K562 (cell line): ENCODE data around the gene ZNF438. TPM values are rescaled to one million over a fixed set of nuclear protein-coding genes. Genes with fewer than 3 reads are reported as not detected.

Source experiments
- ATAC-seq: fragments of 200-7000 bp; cut with Tn5 transposase; 3 replicates; pipeline ENCODE4 v1.9.1; 2020; ENCODE audit warnings: moderate library complexity
- BruUV-seq: library from RNA; stranded (reverse); fragments of 400-500 nt; replicated peaks from 2 replicates; lab custom pipeline; 2021; lab: Mats Ljungman, UMichigan
- CTCF ChIA-PET: fragments of 300-600 bp; formaldehyde crosslinking; extraction: SDS; loops from one replicate; lab custom pipeline; 2021; ENCODE audit warnings: low intra/inter-chr PET ratio; lab: Yijun Ruan, JAX
- POLR2A ChIA-PET: fragments of 300-600, 350-650 bp; sonication (Branson Sonifier 250); formaldehyde crosslinking; extraction: SDS; loops from one replicate; lab custom pipeline; 2021; ENCODE audit warnings: antibody characterized with exemption, inconsistent platforms; lab: Yijun Ruan, JAX
- DNase-seq, 4 experiments: peaks; one replicate each; pipeline versions ENCODE4 v3.0.0 to v3.0.0-alpha.2; 2011 to 2018; ENCODE audit warnings: low spot score in 3 of 4, mixed read lengths in 3 of 4; ENCODE audit errors: extremely low read depth in 1 of 4
- FAIRE-seq: peaks from 2 replicates; lab custom pipeline; 2011; peaks lifted over from hg19 to GRCh38; lab: Jason Lieb, UNC
- H2AFZ ChIP-seq: 2 replicates; pipeline ENCODE4 v1.6.0; 2011; ENCODE audit warnings: low read depth, low read length, control low read depth, inconsistent platforms
- H3K27ac ChIP-seq: fragments of 200-600 bp; 3 replicates; pipeline ENCODE4 v1.8.0; 2011; ENCODE audit warnings: low read depth, mild to moderate bottlenecking, control low read depth, inconsistent platforms, low read length, moderate library complexity, mixed read lengths; ENCODE audit errors: extremely low read depth
- H3K27me3 ChIP-seq, 2 experiments: fragments of 300-600 bp in 1 of 2; 2 replicates in 1 of 2; 3 replicates in 1 of 2; pipeline versions ENCODE4 v1.6.0 to v1.8.0; 2011; ENCODE audit warnings: inconsistent platforms in 2 of 2, low read length in 2 of 2, mild to moderate bottlenecking in 1 of 2, mixed read lengths in 1 of 2, moderate library complexity in 1 of 2; ENCODE audit not compliant: control insufficient read depth in 2 of 2, insufficient read depth in 2 of 2
- H3K36me3 ChIP-seq: fragments of 300-600 bp; 3 replicates; pipeline ENCODE4 v1.8.0; 2011; ENCODE audit warnings: mild to moderate bottlenecking, low read length, inconsistent platforms; ENCODE audit not compliant: control insufficient read depth, insufficient read depth
- H3K4me1 ChIP-seq, 2 experiments: fragments of 200-600 bp in 1 of 2; replicated peaks in 1 of 2; 2 replicates in 1 of 2; 3 replicates in 1 of 2; pipeline versions ENCODE4 v1.5.1 to v1.8.0; 2011; ENCODE audit warnings: inconsistent platforms in 2 of 2, low read length in 2 of 2, mild to moderate bottlenecking in 1 of 2, mixed read lengths in 1 of 2, moderate library complexity in 1 of 2; ENCODE audit not compliant: control insufficient read depth in 2 of 2, insufficient read depth in 2 of 2
- H3K4me2 ChIP-seq: 2 replicates; pipeline ENCODE4 v1.6.1; 2011; ENCODE audit warnings: low read length, control low read depth, inconsistent platforms, mixed read lengths; ENCODE audit not compliant: insufficient read depth
- H3K4me3 ChIP-seq: fragments of 200-600 bp; sonication (generic), shearing (Covaris generic); 2 replicates; pipeline ENCODE4 v1.5.1; 2016; ENCODE audit warnings: control low read depth, inconsistent platforms
- H3K79me2 ChIP-seq: fragments of 200-600 bp; 3 replicates; pipeline ENCODE4 v1.8.0; 2011; ENCODE audit warnings: low read length, inconsistent platforms; ENCODE audit not compliant: control insufficient read depth, insufficient read depth
- H3K9ac ChIP-seq, 2 experiments: 2 replicates each; pipeline versions ENCODE4 v1.6.0 to v1.6.1; 2011; ENCODE audit warnings: low read depth in 2 of 2, low read length in 2 of 2, control low read depth in 1 of 2, inconsistent platforms in 1 of 2, mild to moderate bottlenecking in 1 of 2, mixed read lengths in 1 of 2; ENCODE audit not compliant: insufficient read depth in 1 of 2
- H3K9me1 ChIP-seq: one replicate; pipeline ENCODE4 v1.6.0; 2011; ENCODE audit warnings: inconsistent platforms, mild to moderate bottlenecking, low read length, moderate library complexity; ENCODE audit not compliant: control insufficient read depth, insufficient read depth
- H3K9me3 ChIP-seq: replicated peaks from 2 replicates; pipeline ENCODE4 v1.5.1; 2011; ENCODE audit warnings: low read depth, low read length, inconsistent platforms; ENCODE audit not compliant: control insufficient read depth, insufficient read depth
- H4K20me1 ChIP-seq: replicated peaks from 2 replicates; pipeline ENCODE4 v1.6.1; 2011; ENCODE audit warnings: low read length, inconsistent platforms, mixed read lengths; ENCODE audit not compliant: control insufficient read depth, insufficient read depth
- ATF1 ChIP-seq, 2 experiments: fragments of 450-650 bp in 1 of 2; IDR thresholded peaks; 2 replicates each; pipeline ENCODE4 v1.6.1; 2016; ENCODE audit warnings: missing compliant biosample characterization in 1 of 2, missing genetic modification characterization in 1 of 2
- JUND ChIP-seq, 2 experiments: IDR thresholded peaks; 2 replicates in 1 of 2; 3 replicates in 1 of 2; pipeline ENCODE4 v1.6.1; 2011; ENCODE audit warnings: borderline replicate concordance in 2 of 2, low read depth in 2 of 2, low read length in 2 of 2, improper control_type of control experiment in 1 of 2, missing biosample characterization in 1 of 2, missing genetic modification characterization in 1 of 2, missing genetic modification reagents in 1 of 2
- MECOM ChIP-seq: fragments of 250-450 bp; sonication (Bioruptor Pico); IDR thresholded peaks from 2 replicates; pipeline ENCODE4 v1.8.0; 2022; ENCODE audit warnings: inconsistent platforms
- MTA2 ChIP-seq: fragments of 450-650 bp; IDR thresholded peaks from 2 replicates; pipeline ENCODE4 v1.6.1; 2016; ENCODE audit warnings: low read depth
- PCBP1 ChIP-seq: fragments of 200-400 bp; formaldehyde crosslinking; IDR thresholded peaks from 2 replicates; pipeline ENCODE4 v1.6.1; 2018; ENCODE audit warnings: mild to moderate bottlenecking, low read depth, low read length; ENCODE audit not compliant: poor library complexity, severe bottlenecking
- RBM39 ChIP-seq: fragments of 200-400 bp; formaldehyde crosslinking; optimal IDR thresholded peaks from 2 replicates; pipeline ENCODE3; 2018; ENCODE audit warnings: low read depth, low read length
- REST ChIP-seq, 2 experiments: fragments of 450-650 bp; formaldehyde crosslinking in 1 of 2; IDR thresholded peaks; 2 replicates each; pipeline versions ENCODE4 v1.4.0 to v1.6.1; 2014 to 2020; ENCODE audit warnings: mild to moderate bottlenecking in 2 of 2, borderline replicate concordance in 1 of 2, low read depth in 1 of 2
- SRSF3 ChIP-seq: fragments of 200-400 bp; formaldehyde crosslinking; IDR thresholded peaks from 2 replicates; pipeline ENCODE4 v1.6.1; 2016; ENCODE audit warnings: mild to moderate bottlenecking, low read length, moderate library complexity; ENCODE audit not compliant: insufficient read depth
- YY1 ChIP-seq, 3 experiments: IDR thresholded peaks; 2 replicates each; pipeline ENCODE4 v1.6.1; 2011; ENCODE audit warnings: low read length in 2 of 3, mild to moderate bottlenecking in 2 of 3, moderate library complexity in 2 of 3, borderline replicate concordance in 1 of 3, control low read depth in 1 of 3, low read depth in 1 of 3; ENCODE audit not compliant: insufficient read depth in 3 of 3, insufficient replicate concordance in 2 of 3, control insufficient read depth in 1 of 3, insufficient read length in 1 of 3; ENCODE audit errors: extremely low read depth in 1 of 3
- ZBTB7A ChIP-seq: IDR thresholded peaks from 2 replicates; pipeline ENCODE4 v1.6.1; 2011; ENCODE audit warnings: low read depth, mild to moderate bottlenecking, low read length, moderate library complexity, borderline replicate concordance; ENCODE audit not compliant: control insufficient read depth
- ZNF445 ChIP-seq: fragments of 250-450 bp; sonication (Bioruptor Pico); IDR thresholded peaks from 2 replicates; pipeline ENCODE4 v1.4.0; 2020; ENCODE audit warnings: low read depth, mild to moderate bottlenecking, moderate library complexity
- ZNF764 ChIP-seq: fragments of 250-450 bp; sonication (Bioruptor Pico); IDR thresholded peaks from 2 replicates; pipeline ENCODE4 v1.4.0; 2020; ENCODE audit warnings: low read depth, mild to moderate bottlenecking, moderate library complexity
- ZNF778 ChIP-seq: fragments of 450-650 bp; formaldehyde crosslinking; IDR thresholded peaks from 2 replicates; pipeline ENCODE4 v1.4.0; 2020; ENCODE audit warnings: mild to moderate bottlenecking, moderate library complexity
- WGBS: fragments of 100-300 bp; shearing (Covaris generic); methylation state at CpG from one replicate; pipeline ENCODE4 v1.1.6; 2016; ENCODE audit warnings: low coverage, mixed read lengths; ENCODE audit not compliant: insufficient coverage; ENCODE audit errors: missing lambda C conversion rate; 5-methylcytosine and 5-hydroxymethylcytosine counted together
- in situ Hi-C: fragments of 300-500 bp; cut with MboI; formaldehyde crosslinking; loops from 4 replicates; pipeline ENCODE4 v1.15.0; 2018; ENCODE audit warnings: inconsistent platforms, mixed read lengths
- intact Hi-C: fragments of 100-400 bp; cut with micrococcal nuclease; formaldehyde crosslinking; loops from 2 replicates; pipeline ENCODE4 v1.14.2; 2022
- polyA plus RNA-seq, 8 experiments: library from polyadenylated mRNA; depleted of rRNA in 4 of 8; stranded (reverse) in 5 of 8; unstranded in 3 of 8; fragments of >200 nt; fragmentation: Nextera tagmentation in 2 of 8; fragmentation: Illumina TruSeq in 1 of 8; extraction: Ambion mirVana in 2 of 8; extraction: Trizol in 1 of 8; gene quantifications; 2 replicates each; pipeline versions ENCODE4 v1.2.1 to v1.2.3, GENCODE V29; 2011 to 2014; ENCODE audit warnings: inconsistent platforms in 1 of 8, missing spikeins in 1 of 8
- total RNA-seq, 7 experiments: library from RNA; depleted of rRNA in 6 of 7; stranded (reverse); fragments of >200 nt in 6 of 7; fragmentation: Illumina TruSeq in 2 of 7; extraction: Trizol in 2 of 7; gene quantifications; 2 replicates each; pipeline versions ENCODE4 v1.2.1 to v1.2.3, GENCODE V29; 2011 to 2021; ENCODE audit warnings: low replicate concordance in 1 of 7

ZNF438 gene
- total and polyA plus RNA-seq, 9 of the 15 experiments (the other 6 are each of a cell fraction or from before 2014, with no cell fraction given), result 0.45 to 1.5 (median 0.91) TPM

GRCh38 chr10:31074722-31075086 is 43.0 kb upstream of the ZNF438 start:
- Histone ChIP-seq H4K20me1 (no peaks in the 10 kb centered on the region), H2AFZ (no peak overlapping the region), H3K9me3 (no peaks in the 10 kb centered on the region), H3K27ac (no peak overlapping the region), H3K4me3 (no peak overlapping the region), H3K4me1 (no peaks in the 10 kb centered on the region), H3K36me3 (no peaks in the 10 kb centered on the region), H3K9me1 (no peaks in the 10 kb centered on the region), H3K27me3 (peaks cover 6% of the 10 kb centered on the region in 2 experiments; a peak in 3 of 5 replicates), H3K9ac (no peak overlapping the region), H3K4me2 (no peak overlapping the region), H3K79me2 (no peaks in the 10 kb centered on the region)
- intact Hi-C loops, result no loop called here
- ATAC-seq (no peak), FAIRE-seq (no peak), DNase-seq (no peak)
- in situ Hi-C loops, result no loop called here
- POLR2A ChIA-PET, result no interaction called here
- 0% methylated on average over 5 of the region's 5 CpGs for WGBS
- BruUV-seq, result no TSS peak
- CTCF ChIA-PET, result no interaction called here
- TF ChIP-seq ZBTB7A (no peak), ZNF778 (CRISPR knock-in tag) (no peak), PCBP1 (no peak), ATF1 (CRISPR knock-in tag; IDR thresholded peaks at IDR 0.05) (no peak), ATF1 (tag; IDR thresholded peaks at IDR 0.05) (no peak), YY1 (IDR thresholded peaks at IDR 0.05; ENCODE audit: borderline replicate concordance in 1 of 3, control insufficient read depth in 1 of 3, extremely low read depth in 1 of 3, insufficient read depth in 3 of 3, insufficient read length in 1 of 3, insufficient replicate concordance in 2 of 3, low read depth in 1 of 3, low read length in 2 of 3) (no peak), ZNF445 (CRISPR knock-in tag) (no peak), JUND (IDR thresholded peaks at IDR 0.05; ENCODE audit: borderline replicate concordance, low read depth, low read length) (no peak), JUND (tag; IDR thresholded peaks at IDR 0.05; ENCODE audit: borderline replicate concordance, low read depth, low read length) (no peak), MTA2 (no peak), RBM39 (no peak), SRSF3 (no peak), REST (IDR thresholded peaks at IDR 0.05; ENCODE audit: borderline replicate concordance) (no peak), REST (CRISPR knock-in tag; IDR thresholded peaks at IDR 0.05; ENCODE audit: low read depth) (no peak), MECOM (CRISPR knock-in tag) (no peak), ZNF764 (CRISPR knock-in tag) (no peak)
